Panc1 (cell line): ENCODE results near the gene HOXA7.

ENCODE experiments used
- POLR2AphosphoS5 ChIP-seq: IDR thresholded peaks from 2 replicates; pipeline ENCODE4 v1.6.1; 2012; ENCODE audit warnings: mild to moderate bottlenecking, low read depth, low read length, moderate library complexity
- TF ChIP-seq, protein P1 (sequence below): fragments of 450-650 bp; IDR thresholded peaks from 2 replicates; pipeline ENCODE4 v1.5.1; 2017; ENCODE audit warnings: mild to moderate bottlenecking

DNA sequence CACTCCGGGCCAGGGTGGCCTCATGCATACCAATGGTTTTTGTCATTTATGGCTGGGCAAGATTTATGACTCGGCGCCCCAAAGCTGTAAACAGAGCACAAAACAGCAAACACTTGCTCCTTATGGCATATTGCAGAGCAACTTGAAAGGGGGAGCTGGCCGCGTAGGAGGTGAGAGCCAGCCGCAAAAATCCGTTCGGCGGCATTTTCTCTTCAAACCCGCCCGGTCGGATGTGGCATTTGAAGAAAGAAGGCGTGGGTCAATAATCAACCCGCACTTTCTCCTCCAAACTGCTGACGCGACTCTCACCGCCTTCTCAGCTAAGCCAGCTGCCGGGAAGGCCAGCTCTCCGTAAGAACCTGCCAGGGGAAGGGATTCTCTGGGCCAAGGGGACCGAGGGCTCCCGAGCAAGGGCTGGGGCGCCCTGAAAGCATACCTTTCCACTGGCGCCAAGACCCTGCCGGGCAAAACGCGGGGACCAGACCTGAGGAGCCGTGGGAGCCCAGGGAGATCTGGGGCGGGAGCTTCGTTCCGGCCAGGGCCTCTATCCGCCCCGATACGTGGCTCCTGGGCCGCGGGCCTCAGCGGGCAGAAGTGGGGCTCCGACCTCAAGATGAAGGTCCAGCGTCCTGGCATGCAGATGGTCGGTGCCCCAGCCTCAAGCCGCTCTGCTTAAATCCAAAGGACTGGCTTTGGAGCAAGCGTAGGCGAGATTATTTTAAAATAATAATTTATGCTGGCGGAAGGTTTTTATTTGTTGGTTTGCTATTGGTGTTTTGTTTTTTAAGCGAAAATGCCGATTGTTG, 41.1 kb downstream of the HOXA7 start:
- TF ChIP-seq, protein P1, sequence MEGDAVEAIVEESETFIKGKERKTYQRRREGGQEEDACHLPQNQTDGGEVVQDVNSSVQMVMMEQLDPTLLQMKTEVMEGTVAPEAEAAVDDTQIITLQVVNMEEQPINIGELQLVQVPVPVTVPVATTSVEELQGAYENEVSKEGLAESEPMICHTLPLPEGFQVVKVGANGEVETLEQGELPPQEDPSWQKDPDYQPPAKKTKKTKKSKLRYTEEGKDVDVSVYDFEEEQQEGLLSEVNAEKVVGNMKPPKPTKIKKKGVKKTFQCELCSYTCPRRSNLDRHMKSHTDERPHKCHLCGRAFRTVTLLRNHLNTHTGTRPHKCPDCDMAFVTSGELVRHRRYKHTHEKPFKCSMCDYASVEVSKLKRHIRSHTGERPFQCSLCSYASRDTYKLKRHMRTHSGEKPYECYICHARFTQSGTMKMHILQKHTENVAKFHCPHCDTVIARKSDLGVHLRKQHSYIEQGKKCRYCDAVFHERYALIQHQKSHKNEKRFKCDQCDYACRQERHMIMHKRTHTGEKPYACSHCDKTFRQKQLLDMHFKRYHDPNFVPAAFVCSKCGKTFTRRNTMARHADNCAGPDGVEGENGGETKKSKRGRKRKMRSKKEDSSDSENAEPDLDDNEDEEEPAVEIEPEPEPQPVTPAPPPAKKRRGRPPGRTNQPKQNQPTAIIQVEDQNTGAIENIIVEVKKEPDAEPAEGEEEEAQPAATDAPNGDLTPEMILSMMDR, result no peak
- peak; percentile 93 for TF ChIP-seq POLR2AphosphoS5
